Measurements from ENCODE around the gene LENG8. TPM values are rescaled to one million over a fixed set of nuclear protein-coding genes. Genes with fewer than 3 reads are reported as not detected.

Gene LENG8
- total and polyA plus RNA-seq, 2 of the 13 experiments (the other 11 are each of a cell fraction or from before 2014, with no cell fraction given), result 14.3 to 41.9 TPM

- TF ChIP-seq KLF12 (CRISPR knock-in tag; IDR thresholded peaks at IDR 0.05; ENCODE audit: borderline replicate concordance) (no peak), ZKSCAN1 (IDR thresholded peaks at IDR 0.05; ENCODE audit: low read length) (no peak), SMC3 (IDR thresholded peaks at IDR 0.05; ENCODE audit: low read length) (no peak), PREB (CRISPR knock-in tag; IDR thresholded peaks at IDR 0.05) (no peak), ZNF672 (CRISPR knock-in tag; IDR thresholded peaks at IDR 0.05) (no peak), ZNF564 (CRISPR knock-in tag; IDR thresholded peaks at IDR 0.05) (peak; percentile 51; the same call in 1 of the 2 replicates), ZNF280B (CRISPR knock-in tag; IDR thresholded peaks at IDR 0.05; ENCODE audit: borderline replicate concordance) (no peak), TGIF2 (CRISPR knock-in tag; IDR thresholded peaks at IDR 0.05) (no peak), HIVEP1 (CRISPR knock-in tag; IDR thresholded peaks at IDR 0.05) (no peak), ZNF318 (CRISPR knock-in tag; IDR thresholded peaks at IDR 0.05) (no peak), HNF1A (IDR thresholded peaks at IDR 0.05; ENCODE audit: low read depth) (no peak), HNF1A (CRISPR knock-in tag; IDR thresholded peaks at IDR 0.05; ENCODE audit: borderline replicate concordance) (peak; percentile 70; the same call in 1 of the 2 replicates), ZNF326 (CRISPR knock-in tag; IDR thresholded peaks at IDR 0.05; ENCODE audit: borderline replicate concordance) (no peak), ZIK1 (CRISPR knock-in tag; IDR thresholded peaks at IDR 0.05; ENCODE audit: borderline replicate concordance, low read depth) (no peak)
Measured at GRCh38 chr19:54420383-54421168, 28.4 kb upstream of the LENG8 start (continued).

Measured in HepG2 (cell line).